Transverse colon (tissue), 4 donors: ENCODE data around the gene UNC13C. TPM values are rescaled to one million over a fixed set of nuclear protein-coding genes. Genes with fewer than 3 reads are reported as not detected.
"Not testable (repeated sequence)": the region's sequence is repeated elsewhere in the genome, so short reads cannot be mapped to it uniquely, and the experiment has no call there.

Source experiments
- DNase-seq: peaks from one replicate; pipeline ENCODE4 v3.0.0-alpha.2; 2019
- H3K27ac ChIP-seq, 4 donors: fragments of 200-600 bp; sonication (generic); 2 replicates each; pipeline ENCODE4 v1.5.1; 2016 to 2018; ENCODE audit warnings: inconsistent platforms in 4 of 4
- H3K27me3 ChIP-seq: fragments of 200-600 bp; sonication (generic); 2 replicates; pipeline ENCODE4 v1.5.1; 2017; ENCODE audit warnings: inconsistent platforms
- H3K36me3 ChIP-seq, 4 donors: fragments of 200-600 bp; sonication (generic); 2 replicates each; pipeline ENCODE4 v1.5.1; 2017 to 2019; ENCODE audit warnings: inconsistent platforms in 4 of 4
- H3K4me1 ChIP-seq, 4 donors: fragments of 200-600 bp; sonication (generic); 2 replicates each; pipeline ENCODE4 v1.5.1; 2017 to 2020; ENCODE audit warnings: inconsistent platforms in 4 of 4
- H3K4me3 ChIP-seq, 4 donors: fragments of 200-600 bp; sonication (generic); 1 replicate in 1 of 4; 2 replicates in 3 of 4; pipeline versions ENCODE4 v1.5.1 to v1.6.1; 2017 to 2019; ENCODE audit warnings: inconsistent platforms in 4 of 4
- H3K9me3 ChIP-seq, 2 donors: fragments of 200-600 bp; sonication (generic); 2 replicates each; pipeline ENCODE4 v1.5.1; 2017 to 2019; ENCODE audit warnings: inconsistent platforms in 2 of 2
- CTCF ChIP-seq, 5 experiments: fragments of 200-600 bp in 3 of 5; fragments of 450-650 bp in 2 of 5; sonication (generic) in 3 of 5; IDR thresholded peaks; 1 replicate in 2 of 5; 2 replicates in 3 of 5; pipeline ENCODE4 v1.5.1; 2016 to 2017; ENCODE audit warnings: antibody characterized with exemption in 5 of 5, inconsistent platforms in 3 of 5, mild to moderate bottlenecking in 2 of 5, moderate library complexity in 1 of 5
- EP300 ChIP-seq: sonication (generic); formaldehyde crosslinking; IDR thresholded peaks from one replicate; pipeline ENCODE4 v1.6.1; 2017; ENCODE audit warnings: antibody characterized with exemption, low read depth
- POLR2A ChIP-seq: fragments of 450-650 bp; IDR thresholded peaks from one replicate; pipeline ENCODE4 v1.6.1; 2016; ENCODE audit warnings: antibody characterized with exemption, mild to moderate bottlenecking, moderate library complexity
- POLR2AphosphoS5 ChIP-seq, 3 donors: sonication (generic); formaldehyde crosslinking; IDR thresholded peaks; one replicate each; pipeline ENCODE4 v1.6.1; 2016; ENCODE audit warnings: antibody characterized with exemption in 3 of 3
- WGBS, 2 donors: methylation state at CpG; one replicate each; pipeline ENCODE4 v1.1.5; 2018; ENCODE audit warnings: low coverage in 1 of 2; 5-methylcytosine and 5-hydroxymethylcytosine counted together
- in situ Hi-C, 4 donors: fragments of 200-750 bp; cut with MboI; loops; one replicate each; pipeline versions ENCODE4 v1.15.0 to v1.15.1; 2017; ENCODE audit warnings: low sequenced_read_pairs in 3 of 4, low pct_ligation_motif_present in 1 of 4, low pct_unique_long_range_greater_than_20kb in 1 of 4
- intact Hi-C: fragments of 100-400 bp; cut with DNase I; formaldehyde crosslinking; loops from one replicate; pipeline ENCODE4 v1.15.1; 2023; ENCODE audit warnings: low total_unique reads
- total RNA-seq, 4 donors: library from RNA; depleted of rRNA; stranded (reverse); fragments of >200 nt; gene quantifications; one replicate each; pipeline ENCODE4 v1.1.0, GENCODE V29; 2016

UNC13C gene
- total RNA-seq, 4 donors from 2014 or later: 0.32 to 0.41 (median 0.40) TPM; not detected in 1

DNA sequence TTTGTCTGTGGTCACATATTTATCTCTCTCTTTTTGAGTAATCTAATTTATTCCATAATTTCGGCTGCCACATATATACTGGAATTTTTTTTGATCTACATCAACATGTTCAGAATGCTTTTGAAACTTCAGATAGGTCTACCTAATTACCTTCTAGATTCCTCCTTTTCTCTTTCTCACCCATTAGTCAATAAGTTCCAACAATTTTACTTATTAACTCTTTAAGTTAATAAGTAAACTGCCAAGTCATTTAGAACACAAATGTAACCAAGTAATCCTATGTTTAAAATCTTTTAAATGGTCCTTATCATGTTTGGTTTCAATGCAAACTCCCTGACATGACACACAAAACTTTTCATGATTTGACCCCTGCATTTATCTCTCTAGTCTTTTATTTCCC, 410.5 kb downstream of the UNC13C start:
- intact Hi-C loops (no loop called here), in situ Hi-C loops (no loop called here)
- WGBS, 2 donors: 80 to 82% methylated on average over 1 of the region's 1 CpG
- no peak for DNase-seq
- H3K9me3 ChIP-seq: no peaks in the 10 kb centered on the region
- no peak overlapping the region for H3K27ac ChIP-seq
- H3K4me3 ChIP-seq: no peak overlapping the region
- H3K27me3 ChIP-seq: no peaks in the 10 kb centered on the region
- H3K36me3 ChIP-seq: no peaks in the 10 kb centered on the region
- no peak for TF ChIP-seq POLR2AphosphoS5 (IDR thresholded peaks at IDR 0.05)
- no peak for TF ChIP-seq POLR2A
- no peak for TF ChIP-seq CTCF (IDR thresholded peaks at IDR 0.05)
- TF ChIP-seq EP300: no peak
- no peaks in the 10 kb centered on the region for H3K4me1 ChIP-seq

- Histone ChIP-seq H3K27ac (no peak overlapping the region), H3K27me3 (no peaks in the 10 kb centered on the region), H3K36me3 (no peaks in the 10 kb centered on the region), H3K4me1 (no peaks in the 10 kb centered on the region), H3K4me3 (no peak overlapping the region), H3K9me3 (no peaks in the 10 kb centered on the region)
- WGBS, 2 donors: 46 to 75% methylated on average over 1 to 2 of the region's 2 CpGs
- in situ Hi-C loops (no loop called here), intact Hi-C loops (no loop called here)
- no peak for DNase-seq
- TF ChIP-seq POLR2A (no peak), CTCF (IDR thresholded peaks at IDR 0.05) (no peak), EP300 (no peak), POLR2AphosphoS5 (IDR thresholded peaks at IDR 0.05) (no peak)
Observed at GRCh38 chr15:54410481-54410880, 432.2 kb downstream of the UNC13C start.

GRCh38 chr15:54424171-54424570, 445.9 kb downstream of the UNC13C start:
- H3K27ac ChIP-seq: no peak overlapping the region
- no peaks in the 10 kb centered on the region for H3K4me1 ChIP-seq
- H3K4me3 ChIP-seq: no peak overlapping the region
- no peaks in the 10 kb centered on the region for H3K9me3 ChIP-seq
- no peak for DNase-seq
- H3K27me3 ChIP-seq: no peaks in the 10 kb centered on the region
- intact Hi-C loops (no loop called here), in situ Hi-C loops (no loop called here)
- no peaks in the 10 kb centered on the region for H3K36me3 ChIP-seq
- TF ChIP-seq POLR2A (no peak), CTCF (IDR thresholded peaks at IDR 0.05) (no peak), EP300 (no peak), POLR2AphosphoS5 (IDR thresholded peaks at IDR 0.05) (no peak)
- WGBS, 2 donors: 64 to 71% methylated on average over 2 of the region's 2 CpGs

DNA sequence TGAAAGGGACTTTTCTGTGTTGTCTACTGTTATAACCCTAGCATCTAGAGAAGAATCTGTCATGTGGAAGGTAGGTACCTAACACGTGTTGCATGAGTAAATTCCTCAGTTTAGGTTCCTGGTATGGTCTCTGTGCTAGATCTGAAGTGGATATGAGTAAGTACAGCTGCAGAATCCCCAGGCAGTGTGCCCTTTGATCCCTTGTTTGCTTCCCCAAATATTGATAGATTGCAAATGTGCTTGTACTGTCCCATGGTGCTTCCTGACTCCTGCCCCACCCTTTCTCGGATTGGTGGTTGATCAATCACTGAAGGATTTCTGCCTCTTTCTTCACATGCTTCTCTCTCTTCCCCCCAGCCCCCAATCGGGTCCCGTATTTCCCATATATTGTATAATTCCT, 450.4 kb downstream of the UNC13C start:
- Histone ChIP-seq H3K27ac (no peak overlapping the region), H3K27me3 (no peaks in the 10 kb centered on the region), H3K9me3 (no peaks in the 10 kb centered on the region), H3K4me3 (no peak overlapping the region), H3K36me3 (no peaks in the 10 kb centered on the region), H3K4me1 (no peaks in the 10 kb centered on the region)
- 69% methylated on average over 3 to 4 of the region's 4 CpGs for WGBS, 2 donors
- TF ChIP-seq POLR2A (no peak), POLR2AphosphoS5 (IDR thresholded peaks at IDR 0.05) (no peak), EP300 (no peak), CTCF (IDR thresholded peaks at IDR 0.05) (no peak)
- DNase-seq: no peak
- in situ Hi-C loops: no loop called here
- intact Hi-C loops: no loop called here

- H3K4me1 ChIP-seq, H3K27ac ChIP-seq, H3K4me3 ChIP-seq, DNase-seq, H3K27me3 ChIP-seq, intact Hi-C loops, in situ Hi-C loops, H3K36me3 ChIP-seq: not testable (repeated sequence)
- H3K9me3 ChIP-seq: peaks cover 12 to 16% of the 10 kb centered on the region in 2 donors
- 81% methylated on average over 9 of the region's 9 CpGs; no CpG with 5 or more reads in 1 of the 2 donors for WGBS, 2 donors
Observed at GRCh38 chr15:54450288-54450687, 472.0 kb downstream of the UNC13C start.
